HG02885 (cell line): ENCODE data around the gene ART4.

Experiments used
- ATAC-seq: cut with Tn5 transposase; IDR thresholded peaks from one replicate; pipeline ENCODE4 v1.9.1; 2021; ENCODE audit warnings: mild to moderate bottlenecking; ENCODE audit not compliant: unreplicated experiment, poor library complexity

The ART4 gene

GRCh38 chr12:14811486-14811885, 31.8 kb downstream of the ART4 start:
- ATAC-seq = no peak

- no peak for ATAC-seq
These were observed 32.3 kb downstream of the ART4 start for GRCh38 chr12:14810953-14811483.

GRCh38 chr12:14810167-14810952, 33.0 kb downstream of the ART4 start:
- no peak for ATAC-seq

- ATAC-seq = peak; percentile 24
These were observed 39.5 kb downstream of the ART4 start for GRCh38 chr12:14803830-14804160.

GRCh38 chr12:14803011-14803829, 40.1 kb downstream of the ART4 start, which contains the start of the genes C12orf60 and WBP11:
Gene C12orf60, plus strand, starts transcription at chr12:14803670. Its CDS starts 19,266 bp downstream, at chr12:14822936.
Gene WBP11, minus strand, starts transcription at chr12:14803478. Its CDS starts 2,095 bp downstream, at chr12:14801383.
- peak; percentile 99 for ATAC-seq

- ATAC-seq = no peak
These were observed 40.7 kb downstream of the ART4 start for GRCh38 chr12:14802721-14803010.

GRCh38 chr12:14802247-14802646, 41.1 kb downstream of the ART4 start:
- ATAC-seq = no peak

GRCh38 chr12:14795028-14795448, 48.3 kb downstream of the ART4 start:
- no peak for ATAC-seq

GRCh38 chr12:14785568-14785967, 57.8 kb downstream of the ART4 start:
- ATAC-seq = no peak

- no peak for ATAC-seq
These were observed 58.9 kb downstream of the ART4 start for GRCh38 chr12:14784471-14784870.

GRCh38 chr12:14782756-14783155, 60.6 kb downstream of the ART4 start:
- peak; percentile 85 for ATAC-seq

- ATAC-seq = no peak
These were observed 61.8 kb downstream of the ART4 start for GRCh38 chr12:14781563-14781962.

- ATAC-seq = no peak
These were observed 62.5 kb downstream of the ART4 start for GRCh38 chr12:14780859-14781258.

GRCh38 chr12:14779834-14780233, 63.5 kb downstream of the ART4 start:
- no peak for ATAC-seq

GRCh38 chr12:14777271-14777670, 66.1 kb downstream of the ART4 start:
- ATAC-seq = no peak

GRCh38 chr12:14776236-14776961, 66.9 kb downstream of the ART4 start:
- ATAC-seq = no peak

- no peak for ATAC-seq
These were observed 67.7 kb downstream of the ART4 start for GRCh38 chr12:14775636-14775980.
